ENCODE data around the gene PSPH.

- TF ChIP-seq POLR2A (IDR thresholded peaks at IDR 0.05; ENCODE audit: low read depth, low read length) (no peak), POLR2AphosphoS5 (IDR thresholded peaks at IDR 0.05; ENCODE audit: low read depth, low read length) (no peak), TAF1 (IDR thresholded peaks at IDR 0.05; ENCODE audit: borderline replicate concordance, low read depth, low read length) (no peak)
Observed at GRCh38 chr7:55975988-55976633, 75.1 kb downstream of the PSPH start.
